HCT116 (cell line): Measurements from ENCODE around the gene PKD2L2. TPM values are rescaled to one million over a fixed set of nuclear protein-coding genes. Genes with fewer than 3 reads are reported as not detected.

Source experiments
- ATAC-seq: fragments of 200-7000 bp; cut with Tn5 transposase; 2 replicates; pipeline ENCODE4 v1.9.1; 2020; ENCODE audit warnings: mild to moderate bottlenecking, moderate library complexity
- BruUV-seq: library from RNA; stranded (reverse); fragments of 400-500 nt; replicated peaks from 2 replicates; lab custom pipeline; 2021; lab: Mats Ljungman, UMichigan
- CTCF ChIA-PET: fragments of 300-600 bp; sonication (Branson Sonifier 250); formaldehyde crosslinking; loops from one replicate; lab custom pipeline; 2021; ENCODE audit warnings: antibody characterized with exemption; lab: Charles Lee
- POLR2A ChIA-PET: fragments of 300-600, 350-600 bp; sonication (Branson Sonifier 250); formaldehyde crosslinking; loops from one replicate; lab custom pipeline; 2021; ENCODE audit warnings: antibody characterized with exemption; lab: Charles Lee
- RAD21 ChIA-PET, 2 experiments: fragments of 300-600 bp; sonication (Branson Sonifier 250); formaldehyde crosslinking; loops; one replicate each; lab custom pipeline; 2023; ENCODE audit warnings: low total read pairs in 2 of 2; ENCODE audit not compliant: uncharacterized antibody in 2 of 2, unreplicated experiment in 2 of 2, low non-redundant PET in 1 of 2; lab: Charles Lee
- DNase-seq: peaks from one replicate; pipeline ENCODE4 v3.0.0-alpha.2; 2010; ENCODE audit warnings: low read depth, low spot score
- H2AFZ ChIP-seq: fragments of 200-600 bp; shearing (Covaris generic), sonication (generic); 2 replicates; pipeline ENCODE4 v1.6.1; 2017; ENCODE audit warnings: low read depth, mixed run types, mixed read lengths, antibody characterized with exemption, low read length; ENCODE audit not compliant: poor library complexity, severe bottlenecking
- H3K27ac ChIP-seq: 2 replicates; pipeline ENCODE4 v1.5.1; 2012; ENCODE audit warnings: low read depth, low read length
- H3K27me3 ChIP-seq: fragments of 200-600 bp; sonication (generic); 2 replicates; pipeline ENCODE4 v1.6.1; 2016; ENCODE audit warnings: mixed run types, low read length, mixed read lengths; ENCODE audit not compliant: insufficient read depth
- H3K36me3 ChIP-seq, 2 experiments: fragments of 200-500 bp in 1 of 2; fragments of 200-600 bp in 1 of 2; sonication (Bioruptor generic) in 1 of 2; sonication (generic) in 1 of 2; 2 replicates each; pipeline versions ENCODE4 v1.5.1 to v1.6.1; 2014 to 2016; ENCODE audit warnings: low read length in 2 of 2, inconsistent platforms in 1 of 2, mixed read lengths in 1 of 2, mixed run types in 1 of 2; ENCODE audit not compliant: insufficient read depth in 2 of 2, control insufficient read depth in 1 of 2
- H3K4me1 ChIP-seq, 2 experiments: fragments of 200-600 bp in 1 of 2; sonication (generic) in 1 of 2; 2 replicates each; pipeline versions ENCODE4 v1.5.1 to v1.6.1; 2012 to 2017; ENCODE audit warnings: low read length in 2 of 2, inconsistent platforms in 1 of 2, mild to moderate bottlenecking in 1 of 2, mixed read lengths in 1 of 2, mixed run types in 1 of 2, moderate library complexity in 1 of 2; ENCODE audit not compliant: insufficient read depth in 2 of 2, control insufficient read depth in 1 of 2
- H3K4me2 ChIP-seq: fragments of 200-600 bp; sonication (generic); 2 replicates; pipeline ENCODE4 v1.6.1; 2017; ENCODE audit warnings: mixed run types, low read length, mixed read lengths
- H3K4me3 ChIP-seq, 2 experiments: fragments of 200-600 bp in 1 of 2; sonication (generic) in 1 of 2; replicated peaks in 1 of 2; 2 replicates each; pipeline ENCODE4 v1.5.1; 2011 to 2016; ENCODE audit warnings: low read length in 2 of 2, control low read depth in 1 of 2, low read depth in 1 of 2, mild to moderate bottlenecking in 1 of 2, mixed read lengths in 1 of 2, mixed run types in 1 of 2
- H3K79me2 ChIP-seq: fragments of 200-600 bp; sonication (generic); 2 replicates; pipeline ENCODE4 v1.6.1; 2017; ENCODE audit warnings: mild to moderate bottlenecking, mixed run types, low read length, moderate library complexity, mixed read lengths; ENCODE audit not compliant: insufficient read depth
- H3K9ac ChIP-seq: fragments of 200-600 bp; sonication (generic); 2 replicates; pipeline ENCODE4 v1.6.1; 2016; ENCODE audit warnings: low read length, mixed read lengths
- H3K9me2 ChIP-seq: fragments of 200-600 bp; sonication (generic), shearing (Covaris generic); 2 replicates; pipeline ENCODE4 v1.6.1; 2017; ENCODE audit warnings: mixed run types, mild to moderate bottlenecking, moderate library complexity; ENCODE audit not compliant: insufficient read depth
- H3K9me3 ChIP-seq, 2 experiments: fragments of 200-500 bp in 1 of 2; fragments of 200-600 bp in 1 of 2; sonication (Bioruptor generic) in 1 of 2; sonication (generic) in 1 of 2; 2 replicates each; pipeline ENCODE4 v1.6.1; 2014 to 2017; ENCODE audit warnings: low read length in 2 of 2, mixed read lengths in 2 of 2, inconsistent platforms in 1 of 2, low read depth in 1 of 2, mild to moderate bottlenecking in 1 of 2, mixed run types in 1 of 2, moderate library complexity in 1 of 2; ENCODE audit not compliant: control insufficient read depth in 1 of 2, insufficient read depth in 1 of 2
- H4K20me1 ChIP-seq: fragments of 200-600 bp; sonication (generic), shearing (Covaris generic); 2 replicates; pipeline ENCODE4 v1.6.1; 2017; ENCODE audit warnings: mixed run types, mild to moderate bottlenecking, moderate library complexity; ENCODE audit not compliant: insufficient read depth
- EZH2 ChIP-seq: fragments of 200-600 bp; sonication (generic); IDR thresholded peaks from 2 replicates; pipeline ENCODE4 v1.6.1; 2017; ENCODE audit warnings: antibody characterized with exemption, mixed run types
- FOSL1 ChIP-seq: IDR thresholded peaks from 2 replicates; pipeline ENCODE4 v1.6.1; 2012; ENCODE audit warnings: low read depth
- TCF7L2 ChIP-seq: IDR thresholded peaks from 2 replicates; pipeline ENCODE4 v1.7.0; 2011; ENCODE audit warnings: borderline replicate concordance, inconsistent platforms; ENCODE audit not compliant: insufficient read depth, insufficient read length; ENCODE audit errors: extremely low read depth
- intact Hi-C: fragments of 100-400 bp; cut with micrococcal nuclease; formaldehyde crosslinking; loops from 2 replicates; pipeline ENCODE4 v1.10.0; 2022
- total RNA-seq: library from RNA; stranded (reverse); gene quantifications from one replicate; pipeline ENCODE4 v1.2.1, GENCODE V29; 2021; ENCODE audit not compliant: unreplicated experiment
- TF ChIP-seq, protein P1 (sequence below): IDR thresholded peaks from 2 replicates; pipeline ENCODE4 v1.6.1; 2011; ENCODE audit warnings: mild to moderate bottlenecking, low read length, moderate library complexity; ENCODE audit not compliant: insufficient replicate concordance; ENCODE audit errors: extremely low read depth
- TF ChIP-seq, protein P2 (sequence below), 3 experiments: fragments of 200-600 bp in 1 of 3; sonication (generic) in 1 of 3; IDR thresholded peaks in 2 of 3; conservative IDR thresholded peaks in 1 of 3; 2 replicates each; pipeline ENCODE4 v1.5.1; 2012 to 2017; ENCODE audit warnings: low read depth in 2 of 3, low read length in 2 of 3, antibody characterized with exemption in 1 of 3, borderline replicate concordance in 1 of 3, control low read depth in 1 of 3, mild to moderate bottlenecking in 1 of 3, mixed read lengths in 1 of 3, mixed run types in 1 of 3, moderate library complexity in 1 of 3; ENCODE audit not compliant: insufficient read depth in 1 of 3

The PKD2L2 gene
- total RNA-seq, 1 experiment from 2014 or later, result not detected

DNA sequence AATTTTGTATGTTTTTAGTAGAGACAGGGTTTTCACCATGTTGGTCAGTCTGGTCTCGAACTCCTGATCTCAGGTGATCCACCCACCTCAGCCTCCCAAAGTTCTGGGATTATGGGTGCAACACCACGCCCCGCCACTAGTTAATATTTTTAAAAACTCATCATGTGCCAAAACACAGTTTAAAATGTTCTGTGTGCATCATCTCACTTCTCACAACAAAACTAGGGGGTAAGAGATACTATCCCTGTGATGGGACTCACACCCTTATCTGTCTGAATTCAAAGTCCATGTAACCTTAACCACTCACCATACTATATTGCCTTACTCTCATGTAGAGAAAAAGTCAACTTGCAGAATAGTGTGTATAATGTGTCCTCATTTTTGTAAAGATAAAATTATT, 2.6 kb downstream of the PKD2L2 start:
- H3K4me2 ChIP-seq, result no peak overlapping the region
- no peaks in the 10 kb centered on the region for H3K27me3 ChIP-seq
- H3K4me1 ChIP-seq, result no peaks in the 10 kb centered on the region
- H3K27ac ChIP-seq, result no peak overlapping the region
- intact Hi-C loops, result no loop called here
- H2AFZ ChIP-seq, result peak overlapping the region; percentile 82
- no peaks in the 10 kb centered on the region for H3K79me2 ChIP-seq
- RAD21 ChIA-PET, result no interaction called here
- no peak overlapping the region for H3K4me3 ChIP-seq
- CTCF ChIA-PET, result no interaction called here
- H4K20me1 ChIP-seq, result no peaks in the 10 kb centered on the region
- DNase-seq (no peak), ATAC-seq (peak; percentile 72)
- BruUV-seq, result no TSS peak
- TF ChIP-seq, protein P1, sequence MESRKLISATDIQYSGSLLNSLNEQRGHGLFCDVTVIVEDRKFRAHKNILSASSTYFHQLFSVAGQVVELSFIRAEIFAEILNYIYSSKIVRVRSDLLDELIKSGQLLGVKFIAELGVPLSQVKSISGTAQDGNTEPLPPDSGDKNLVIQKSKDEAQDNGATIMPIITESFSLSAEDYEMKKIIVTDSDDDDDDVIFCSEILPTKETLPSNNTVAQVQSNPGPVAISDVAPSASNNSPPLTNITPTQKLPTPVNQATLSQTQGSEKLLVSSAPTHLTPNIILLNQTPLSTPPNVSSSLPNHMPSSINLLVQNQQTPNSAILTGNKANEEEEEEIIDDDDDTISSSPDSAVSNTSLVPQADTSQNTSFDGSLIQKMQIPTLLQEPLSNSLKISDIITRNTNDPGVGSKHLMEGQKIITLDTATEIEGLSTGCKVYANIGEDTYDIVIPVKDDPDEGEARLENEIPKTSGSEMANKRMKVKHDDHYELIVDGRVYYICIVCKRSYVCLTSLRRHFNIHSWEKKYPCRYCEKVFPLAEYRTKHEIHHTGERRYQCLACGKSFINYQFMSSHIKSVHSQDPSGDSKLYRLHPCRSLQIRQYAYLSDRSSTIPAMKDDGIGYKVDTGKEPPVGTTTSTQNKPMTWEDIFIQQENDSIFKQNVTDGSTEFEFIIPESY, result no peak
- TF ChIP-seq, protein P2, sequence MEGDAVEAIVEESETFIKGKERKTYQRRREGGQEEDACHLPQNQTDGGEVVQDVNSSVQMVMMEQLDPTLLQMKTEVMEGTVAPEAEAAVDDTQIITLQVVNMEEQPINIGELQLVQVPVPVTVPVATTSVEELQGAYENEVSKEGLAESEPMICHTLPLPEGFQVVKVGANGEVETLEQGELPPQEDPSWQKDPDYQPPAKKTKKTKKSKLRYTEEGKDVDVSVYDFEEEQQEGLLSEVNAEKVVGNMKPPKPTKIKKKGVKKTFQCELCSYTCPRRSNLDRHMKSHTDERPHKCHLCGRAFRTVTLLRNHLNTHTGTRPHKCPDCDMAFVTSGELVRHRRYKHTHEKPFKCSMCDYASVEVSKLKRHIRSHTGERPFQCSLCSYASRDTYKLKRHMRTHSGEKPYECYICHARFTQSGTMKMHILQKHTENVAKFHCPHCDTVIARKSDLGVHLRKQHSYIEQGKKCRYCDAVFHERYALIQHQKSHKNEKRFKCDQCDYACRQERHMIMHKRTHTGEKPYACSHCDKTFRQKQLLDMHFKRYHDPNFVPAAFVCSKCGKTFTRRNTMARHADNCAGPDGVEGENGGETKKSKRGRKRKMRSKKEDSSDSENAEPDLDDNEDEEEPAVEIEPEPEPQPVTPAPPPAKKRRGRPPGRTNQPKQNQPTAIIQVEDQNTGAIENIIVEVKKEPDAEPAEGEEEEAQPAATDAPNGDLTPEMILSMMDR (IDR thresholded peaks at IDR 0.05 in 2 of 3, conservative IDR thresholded peaks at IDR 0.05 in 1 of 3; ENCODE audit: borderline replicate concordance in 1 of 3, insufficient read depth in 1 of 3, low read depth in 2 of 3, low read length in 2 of 3), result peak in 2 of 3 experiments; percentile 31 to 34; a peak in 3 of 6 replicates
- no peaks in the 10 kb centered on the region for H3K36me3 ChIP-seq
- POLR2A ChIA-PET, result no interaction called here
- no peaks in the 10 kb centered on the region for H3K9me3 ChIP-seq
- no peak overlapping the region for H3K9ac ChIP-seq
- no peaks in the 10 kb centered on the region for H3K9me2 ChIP-seq

DNA sequence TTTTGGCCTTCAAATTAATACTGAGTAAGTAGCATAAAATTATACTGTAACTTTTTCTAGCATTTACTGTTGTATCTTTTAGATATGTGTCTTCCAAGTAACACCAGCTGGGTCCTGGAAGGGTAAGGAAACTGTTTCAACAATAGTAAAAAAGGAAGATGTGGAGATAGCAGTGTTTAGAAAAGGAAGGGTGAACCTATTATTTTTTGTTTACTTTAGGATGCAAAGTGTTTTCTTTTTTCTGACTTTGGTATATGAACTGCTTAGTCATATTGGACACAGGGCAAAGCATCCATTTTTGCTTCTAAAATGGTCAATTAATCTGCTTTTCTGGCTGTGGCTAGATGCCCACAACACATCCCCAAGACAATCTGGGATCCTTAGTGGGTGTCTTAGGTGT, 5.3 kb downstream of the PKD2L2 start:
- intact Hi-C loops, result no loop called here
- ATAC-seq, result no peak
- POLR2A ChIA-PET, result no interaction called here

More for the DNA sequence above, 5.3 kb downstream of the PKD2L2 start:
- Histone ChIP-seq H2AFZ (no peak overlapping the region), H4K20me1 (no peaks in the 10 kb centered on the region), H3K9me3 (no peaks in the 10 kb centered on the region), H3K79me2 (no peaks in the 10 kb centered on the region), H3K4me3 (no peak overlapping the region), H3K9me2 (no peaks in the 10 kb centered on the region), H3K4me1 (no peaks in the 10 kb centered on the region), H3K9ac (no peak overlapping the region), H3K27me3 (no peaks in the 10 kb centered on the region), H3K27ac (no peak overlapping the region), H3K4me2 (no peak overlapping the region), H3K36me3 (no peaks in the 10 kb centered on the region)
- BruUV-seq, result no TSS peak
- no peak for DNase-seq
- ChIA-PET RAD21 (no interaction called here), CTCF (no interaction called here)
- TF ChIP-seq FOSL1 (no peak), TCF7L2 (no peak), EZH2 (no peak)
